Fibroblast of lung (primary cell): ENCODE results near the gene JMJD7. TPM values are rescaled to one million over a fixed set of nuclear protein-coding genes. Genes with fewer than 3 reads are reported as not detected.

Source experiments
- DNase-seq, 2 donors: peaks; one replicate each; pipeline versions ENCODE4 v3.0.0 to v3.0.0-alpha.2; 2010; ENCODE audit warnings: low read depth in 2 of 2
- H2AFZ ChIP-seq: 2 replicates; pipeline ENCODE4 v1.5.1; 2012; ENCODE audit warnings: low read length, control low read depth, inconsistent platforms
- H3K27ac ChIP-seq: 2 replicates; pipeline ENCODE4 v1.5.1; 2011; ENCODE audit warnings: low read length, control low read depth; ENCODE audit not compliant: insufficient read depth
- H3K27me3 ChIP-seq: 2 replicates; pipeline ENCODE4 v1.5.1; 2011; ENCODE audit warnings: mild to moderate bottlenecking, low read length; ENCODE audit not compliant: control insufficient read depth, insufficient read depth
- H3K36me3 ChIP-seq: 2 replicates; pipeline ENCODE4 v1.5.1; 2011; ENCODE audit warnings: low read length; ENCODE audit not compliant: control insufficient read depth, insufficient read depth
- H3K4me1 ChIP-seq: 2 replicates; pipeline ENCODE4 v1.5.1; 2011; ENCODE audit warnings: low read length; ENCODE audit not compliant: control insufficient read depth, insufficient read depth; ENCODE audit errors: extremely low read depth
- H3K4me2 ChIP-seq: 2 replicates; pipeline ENCODE4 v1.5.1; 2011; ENCODE audit warnings: low read length, control low read depth; ENCODE audit not compliant: insufficient read depth; ENCODE audit errors: extremely low read depth
- H3K4me3 ChIP-seq, 4 experiments: fragments of 200-600 bp in 1 of 4; sonication (generic) in 1 of 4; replicated peaks in 1 of 4; 2 replicates each; pipeline ENCODE4 v1.5.1; 2011 to 2016; ENCODE audit warnings: low read length in 4 of 4, low read depth in 3 of 4, mild to moderate bottlenecking in 3 of 4, control low read depth in 2 of 4, inconsistent platforms in 1 of 4, mixed read lengths in 1 of 4; ENCODE audit not compliant: insufficient read depth in 1 of 4; ENCODE audit errors: control extremely low read depth in 1 of 4
- H3K79me2 ChIP-seq: 2 replicates; pipeline ENCODE4 v1.5.1; 2012; ENCODE audit warnings: mild to moderate bottlenecking, low read length, inconsistent platforms; ENCODE audit not compliant: control insufficient read depth, insufficient read depth
- H3K9ac ChIP-seq: 2 replicates; pipeline ENCODE4 v1.5.1; 2011; ENCODE audit warnings: mild to moderate bottlenecking, low read length, control low read depth; ENCODE audit not compliant: insufficient read depth
- H3K9me3 ChIP-seq: 2 replicates; pipeline ENCODE4 v1.5.1; 2012; ENCODE audit warnings: low read depth, low read length; ENCODE audit not compliant: control insufficient read depth, insufficient read depth
- H4K20me1 ChIP-seq: 2 replicates; pipeline ENCODE4 v1.5.1; 2011; ENCODE audit warnings: low read length; ENCODE audit not compliant: control insufficient read depth, insufficient read depth; ENCODE audit errors: extremely low read depth
- EZH2 ChIP-seq: IDR thresholded peaks from 2 replicates; pipeline ENCODE4 v1.5.1; 2012; ENCODE audit warnings: low read length, control low read depth, mild to moderate bottlenecking; ENCODE audit errors: missing control alignments
- polyA plus RNA-seq, 2 donors: library from polyadenylated mRNA; depleted of rRNA in 1 of 2; stranded (reverse) in 1 of 2; unstranded in 1 of 2; fragments of >200 nt; gene quantifications; 2 replicates each; pipeline ENCODE4 v1.2.1, GENCODE V29; 2011 to 2012; ENCODE audit warnings: missing spikeins in 1 of 2
- total RNA-seq: library from RNA; depleted of rRNA; stranded (reverse); fragments of >200 nt; gene quantifications from 2 replicates; pipeline ENCODE4 v1.2.1, GENCODE V29; 2014
- TF ChIP-seq, protein P1 (sequence below), 2 donors: IDR thresholded peaks in 1 of 2; conservative IDR thresholded peaks in 1 of 2; 1 replicate in 1 of 2; 2 replicates in 1 of 2; pipeline ENCODE4 v1.5.1; 2011 to 2012; ENCODE audit warnings: low read length in 2 of 2, control low read depth in 1 of 2, inconsistent platforms in 1 of 2, low read depth in 1 of 2, mild to moderate bottlenecking in 1 of 2

Gene JMJD7
- total and polyA plus RNA-seq, 2 donors (not counting 1 experiment from before 2014, with no cell fraction given): 2.2 to 4.0 TPM

DNA sequence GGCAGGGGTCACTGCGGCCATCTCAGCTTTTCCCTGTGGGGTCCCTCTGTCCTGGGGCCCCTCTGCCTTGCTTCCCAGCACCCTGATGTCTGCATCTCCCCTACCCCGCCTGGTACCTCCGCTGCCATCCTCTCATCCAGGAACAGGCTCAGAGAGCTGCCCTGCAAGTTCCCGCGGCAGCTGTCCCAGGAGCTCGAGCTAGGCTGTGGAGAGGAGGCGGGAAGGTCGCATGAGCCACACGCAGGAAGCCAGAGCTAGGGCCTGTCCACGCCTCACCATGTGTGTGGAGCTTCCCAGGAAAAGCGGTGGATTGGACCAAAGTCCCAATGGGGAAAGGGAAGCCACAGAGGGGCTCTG is 23.3 kb downstream of the JMJD7 start:
- peaks cover 2% of the 10 kb centered on the region for H3K36me3 ChIP-seq
- H4K20me1 ChIP-seq: no peaks in the 10 kb centered on the region
- H3K27ac ChIP-seq: no peak overlapping the region
- H3K9ac ChIP-seq: no peak overlapping the region
- no peak overlapping the region for H3K4me2 ChIP-seq
- no peak overlapping the region for H2AFZ ChIP-seq
- no peaks in the 10 kb centered on the region for H3K9me3 ChIP-seq
- TF ChIP-seq, protein P1, sequence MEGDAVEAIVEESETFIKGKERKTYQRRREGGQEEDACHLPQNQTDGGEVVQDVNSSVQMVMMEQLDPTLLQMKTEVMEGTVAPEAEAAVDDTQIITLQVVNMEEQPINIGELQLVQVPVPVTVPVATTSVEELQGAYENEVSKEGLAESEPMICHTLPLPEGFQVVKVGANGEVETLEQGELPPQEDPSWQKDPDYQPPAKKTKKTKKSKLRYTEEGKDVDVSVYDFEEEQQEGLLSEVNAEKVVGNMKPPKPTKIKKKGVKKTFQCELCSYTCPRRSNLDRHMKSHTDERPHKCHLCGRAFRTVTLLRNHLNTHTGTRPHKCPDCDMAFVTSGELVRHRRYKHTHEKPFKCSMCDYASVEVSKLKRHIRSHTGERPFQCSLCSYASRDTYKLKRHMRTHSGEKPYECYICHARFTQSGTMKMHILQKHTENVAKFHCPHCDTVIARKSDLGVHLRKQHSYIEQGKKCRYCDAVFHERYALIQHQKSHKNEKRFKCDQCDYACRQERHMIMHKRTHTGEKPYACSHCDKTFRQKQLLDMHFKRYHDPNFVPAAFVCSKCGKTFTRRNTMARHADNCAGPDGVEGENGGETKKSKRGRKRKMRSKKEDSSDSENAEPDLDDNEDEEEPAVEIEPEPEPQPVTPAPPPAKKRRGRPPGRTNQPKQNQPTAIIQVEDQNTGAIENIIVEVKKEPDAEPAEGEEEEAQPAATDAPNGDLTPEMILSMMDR (conservative IDR thresholded peaks at IDR 0.05 in 1 of 2, IDR thresholded peaks at IDR 0.05 in 1 of 2; ENCODE audit: low read depth in 1 of 2, low read length in 2 of 2): no peak
- H3K4me1 ChIP-seq: no peaks in the 10 kb centered on the region
- no peak for DNase-seq
- no peaks in the 10 kb centered on the region for H3K79me2 ChIP-seq
- no peaks in the 10 kb centered on the region for H3K27me3 ChIP-seq
- H3K4me3 ChIP-seq: no peak overlapping the region

DNA sequence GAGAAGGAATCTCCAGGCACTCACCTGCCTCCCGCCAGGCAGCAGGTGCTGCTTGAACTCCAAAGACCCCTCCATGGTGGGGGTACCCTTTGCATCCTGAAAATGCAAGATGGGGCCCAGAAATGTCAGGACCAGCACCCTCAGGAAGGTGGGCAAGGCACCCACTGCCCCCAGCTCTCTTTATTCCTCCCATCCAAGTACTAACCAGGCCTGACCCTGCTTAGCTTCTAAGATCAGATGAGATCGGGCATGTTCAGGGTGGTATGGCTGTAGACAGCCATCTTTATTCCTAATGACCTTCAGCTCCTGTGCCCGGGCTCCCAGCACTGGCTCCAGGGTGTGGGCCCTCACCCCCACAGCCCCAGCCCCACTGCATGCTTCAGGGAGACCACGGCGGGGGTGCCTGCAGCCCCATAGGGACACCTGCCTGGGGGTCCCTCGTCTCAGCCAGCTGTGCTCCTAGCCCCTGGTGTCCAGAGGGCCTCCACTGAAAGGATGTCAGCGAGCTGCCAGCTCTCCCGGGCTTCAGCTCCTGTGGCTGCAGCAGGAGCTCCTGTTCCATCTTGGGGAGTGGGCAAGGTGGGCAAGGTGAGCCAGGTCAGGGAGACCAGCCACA is 24.0 kb downstream of the JMJD7 start:
- Histone ChIP-seq H3K27me3 (no peaks in the 10 kb centered on the region), H3K4me1 (no peaks in the 10 kb centered on the region), H3K27ac (no peak overlapping the region), H3K79me2 (no peaks in the 10 kb centered on the region), H3K4me2 (no peak overlapping the region), H4K20me1 (no peaks in the 10 kb centered on the region), H2AFZ (no peak overlapping the region), H3K36me3 (peaks cover 2% of the 10 kb centered on the region), H3K9me3 (no peaks in the 10 kb centered on the region), H3K4me3 (no peak overlapping the region), H3K9ac (no peak overlapping the region)
- DNase-seq: no peak
- TF ChIP-seq EZH2: no peak
- TF ChIP-seq, protein P1 (conservative IDR thresholded peaks at IDR 0.05 in 1 of 2, IDR thresholded peaks at IDR 0.05 in 1 of 2; ENCODE audit: low read depth in 1 of 2, low read length in 2 of 2): no peak

DNA sequence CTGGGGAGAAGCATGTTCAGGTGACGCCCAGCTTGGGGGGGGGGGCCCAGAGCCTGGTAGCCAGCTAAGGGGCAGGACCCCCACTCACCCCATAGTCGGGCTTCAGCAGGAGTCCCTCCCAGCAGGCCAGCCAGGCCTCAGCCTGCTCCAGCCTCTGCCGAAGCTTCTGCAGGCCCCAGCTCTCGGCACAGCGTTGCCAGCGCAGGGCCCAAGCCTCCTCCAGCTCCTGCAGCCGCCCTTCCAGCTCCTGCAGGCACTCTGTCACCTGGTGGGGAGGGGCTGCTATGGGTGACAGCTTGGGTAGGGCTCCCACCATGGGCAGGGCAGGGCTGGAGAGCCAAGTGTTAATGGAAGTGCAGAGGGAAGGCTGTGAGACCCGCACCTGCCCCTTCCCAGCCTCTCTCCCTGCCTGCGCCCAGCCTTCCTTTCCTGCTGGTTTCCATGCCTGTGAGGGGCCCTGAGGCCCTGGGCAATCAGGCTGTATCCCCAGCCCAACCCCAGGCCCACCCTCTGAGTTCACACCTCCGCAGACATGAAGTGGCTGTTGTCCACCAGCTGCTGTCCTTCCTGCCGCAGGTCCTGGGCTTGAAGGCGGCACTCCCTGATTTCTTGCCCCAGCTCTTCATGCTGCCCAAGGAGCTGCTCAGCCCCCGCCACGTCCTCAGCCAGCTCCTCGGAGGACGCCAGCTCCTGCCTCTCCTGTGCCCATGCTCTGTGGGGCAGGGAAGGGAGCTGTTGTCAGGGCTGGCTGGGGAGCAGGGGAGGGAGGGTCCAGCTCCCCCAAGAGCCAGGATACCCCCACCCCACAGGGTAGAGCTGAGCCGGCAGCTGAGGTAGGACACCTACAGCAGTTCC is 25.1 kb downstream of the JMJD7 start:
- no peak overlapping the region for H3K27ac ChIP-seq
- TF ChIP-seq, protein P1 (conservative IDR thresholded peaks at IDR 0.05 in 1 of 2, IDR thresholded peaks at IDR 0.05 in 1 of 2; ENCODE audit: low read depth in 1 of 2, low read length in 2 of 2): no peak
- TF ChIP-seq EZH2: no peak
- no peak for DNase-seq
- no peak overlapping the region for H2AFZ ChIP-seq
- no peaks in the 10 kb centered on the region for H3K27me3 ChIP-seq
- peaks cover 1% of the 10 kb centered on the region for H3K36me3 ChIP-seq
- H3K4me2 ChIP-seq: no peak overlapping the region
- no peaks in the 10 kb centered on the region for H3K9me3 ChIP-seq
- no peak overlapping the region for H3K9ac ChIP-seq
- no peaks in the 10 kb centered on the region for H3K4me1 ChIP-seq
- H3K79me2 ChIP-seq: no peaks in the 10 kb centered on the region
- H4K20me1 ChIP-seq: no peaks in the 10 kb centered on the region
- no peak overlapping the region for H3K4me3 ChIP-seq
